ENCODE measurements around the gene TRAF3IP1.

GRCh38 chr2:238306672-238306998 is 13.7 kb upstream of the TRAF3IP1 start:
- TF ChIP-seq, protein P1, sequence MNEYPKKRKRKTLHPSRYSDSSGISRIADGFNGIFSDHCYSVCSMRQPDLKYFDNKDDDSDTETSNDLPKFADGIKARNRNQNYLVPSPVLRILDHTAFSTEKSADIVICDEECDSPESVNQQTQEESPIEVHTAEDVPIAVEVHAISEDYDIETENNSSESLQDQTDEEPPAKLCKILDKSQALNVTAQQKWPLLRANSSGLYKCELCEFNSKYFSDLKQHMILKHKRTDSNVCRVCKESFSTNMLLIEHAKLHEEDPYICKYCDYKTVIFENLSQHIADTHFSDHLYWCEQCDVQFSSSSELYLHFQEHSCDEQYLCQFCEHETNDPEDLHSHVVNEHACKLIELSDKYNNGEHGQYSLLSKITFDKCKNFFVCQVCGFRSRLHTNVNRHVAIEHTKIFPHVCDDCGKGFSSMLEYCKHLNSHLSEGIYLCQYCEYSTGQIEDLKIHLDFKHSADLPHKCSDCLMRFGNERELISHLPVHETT (CRISPR knock-in tag; conservative IDR thresholded peaks at IDR 0.05), result 0 out of 2 replicates have a peak, but pooled peaks have one; percentile 20
- TF ChIP-seq CTCF (CRISPR knock-in tag; IDR thresholded peaks at IDR 0.05), result no peak
- no peak for TF ChIP-seq CHD4 (IDR thresholded peaks at IDR 0.05; ENCODE audit: borderline replicate concordance, low read length)
